ENCODE measurements around the gene SCARB2.

SCARB2 gene

GRCh38 chr4:76155979-76156378, 57.6 kb downstream of the SCARB2 start:
- DNase-seq (ENCODE audit: low read depth in 2 of 2, low spot score in 1 of 2) = no peak

GRCh38 chr4:76153356-76153755, 60.3 kb downstream of the SCARB2 start:
- DNase-seq (ENCODE audit: low read depth in 2 of 2, low spot score in 1 of 2) = no peak

DNA sequence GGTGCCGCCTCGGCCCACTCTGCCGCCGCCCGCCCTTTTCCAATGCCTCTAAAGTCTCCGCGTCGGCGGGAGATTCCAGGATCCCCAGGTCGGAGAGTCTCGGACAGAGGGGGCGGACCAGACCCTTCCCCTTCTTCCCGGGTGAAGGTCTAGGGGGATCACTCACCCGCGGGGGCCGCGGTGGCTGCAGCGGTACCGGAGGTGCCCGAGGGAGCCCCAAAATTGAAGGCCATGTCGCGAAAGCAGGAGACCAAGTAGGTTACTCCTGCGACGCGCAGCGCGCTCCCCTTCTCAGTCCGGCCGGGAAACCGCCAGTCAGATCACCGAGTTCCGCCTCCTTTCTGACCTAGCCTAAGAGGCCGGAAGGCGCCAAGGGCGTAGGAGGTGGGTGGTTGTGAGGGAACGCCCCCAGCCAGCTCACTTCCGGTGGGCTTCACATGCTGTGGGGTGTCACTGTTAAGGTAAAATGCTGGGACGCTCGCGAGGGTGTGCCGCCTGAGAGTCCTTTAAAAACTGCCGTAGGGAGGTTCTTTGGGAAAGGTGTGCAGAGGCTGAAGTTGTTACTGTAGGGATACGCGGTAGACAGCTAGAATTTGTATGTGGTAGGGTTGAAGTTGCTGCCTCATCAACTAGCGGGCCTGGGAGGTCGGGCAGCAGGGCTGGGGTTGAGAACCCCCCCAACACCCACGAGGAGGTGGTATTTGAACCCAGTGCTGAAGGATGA, 65.3 kb downstream of the SCARB2 start, which contains the start of gene NUP54:
Gene NUP54 (minus strand): TSS at position 256 of the 724 bp plus-strand sequence. CDS start 23 bp downstream, at position 233.
- peak; percentile 91 to 93 for DNase-seq (ENCODE audit: low read depth in 2 of 2, low spot score in 1 of 2)

GRCh38 chr4:76147454-76148141, 66.0 kb downstream of the SCARB2 start:
- DNase-seq (ENCODE audit: low read depth in 2 of 2, low spot score in 1 of 2) = peak in 1 of 2 donors; percentile 0

DNA sequence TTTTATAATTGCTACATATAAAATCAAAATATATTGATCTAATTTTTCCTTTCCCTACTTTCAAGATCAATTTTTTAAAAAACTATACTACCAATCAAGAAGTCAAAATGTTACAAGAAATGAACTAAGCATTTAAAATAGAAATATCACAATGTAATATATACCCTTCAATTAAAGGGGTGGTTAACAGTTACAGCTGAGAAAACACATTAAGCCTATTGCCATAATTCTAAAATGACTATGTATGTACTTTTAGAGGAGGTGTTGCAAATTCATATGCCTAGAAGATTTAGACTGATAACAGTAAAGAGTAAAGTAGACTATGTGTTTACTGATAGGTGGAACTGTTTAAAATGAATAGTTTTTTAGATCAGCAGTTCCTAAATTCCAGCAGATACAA, 69.1 kb downstream of the SCARB2 start:
- no peak for DNase-seq (ENCODE audit: low read depth in 2 of 2, low spot score in 1 of 2)

DNA sequence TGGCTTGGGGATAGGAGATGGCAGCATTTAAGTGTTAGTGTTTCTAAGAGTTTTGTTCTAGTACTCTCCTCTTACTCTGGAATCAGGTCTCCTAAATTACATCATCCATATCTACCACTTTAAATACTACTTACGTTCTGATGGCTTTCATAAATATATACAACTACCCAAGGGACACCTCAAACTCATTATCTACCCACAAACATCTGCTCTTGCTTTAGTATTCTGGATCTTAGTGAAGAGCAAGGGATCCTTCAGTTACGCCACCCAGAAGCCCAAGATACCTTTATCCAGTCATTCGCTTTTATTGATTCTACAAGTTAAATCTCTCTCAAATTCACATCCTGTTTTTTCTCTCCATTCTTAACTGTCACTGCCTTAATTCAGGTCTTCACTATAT, 72.4 kb downstream of the SCARB2 start:
- DNase-seq (ENCODE audit: low read depth in 2 of 2, low spot score in 1 of 2) = no peak

- DNase-seq (ENCODE audit: low read depth in 2 of 2, low spot score in 1 of 2) = no peak
Observed at GRCh38 chr4:76127754-76128153, 85.9 kb downstream of the SCARB2 start.

DNA sequence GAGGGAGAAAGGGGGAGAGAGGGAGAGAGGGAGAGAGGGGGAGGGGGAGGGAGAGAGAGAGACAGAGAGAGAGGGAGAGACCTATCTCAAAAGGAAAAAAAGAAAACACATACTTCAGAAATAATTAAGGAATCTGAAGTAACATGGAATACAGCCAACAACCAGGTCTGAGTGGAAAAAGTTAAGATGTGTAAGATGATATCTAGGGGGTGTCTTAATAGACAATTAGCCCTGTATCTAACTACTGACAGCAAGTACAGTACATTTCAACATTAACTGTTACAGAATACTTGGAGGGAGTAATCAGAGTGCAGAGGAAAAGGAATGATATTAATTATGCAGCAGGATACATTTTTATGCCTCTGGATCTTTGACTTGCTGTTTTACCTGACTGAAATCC, 87.8 kb downstream of the SCARB2 start:
- DNase-seq (ENCODE audit: low read depth in 2 of 2, low spot score in 1 of 2) = no peak

DNA sequence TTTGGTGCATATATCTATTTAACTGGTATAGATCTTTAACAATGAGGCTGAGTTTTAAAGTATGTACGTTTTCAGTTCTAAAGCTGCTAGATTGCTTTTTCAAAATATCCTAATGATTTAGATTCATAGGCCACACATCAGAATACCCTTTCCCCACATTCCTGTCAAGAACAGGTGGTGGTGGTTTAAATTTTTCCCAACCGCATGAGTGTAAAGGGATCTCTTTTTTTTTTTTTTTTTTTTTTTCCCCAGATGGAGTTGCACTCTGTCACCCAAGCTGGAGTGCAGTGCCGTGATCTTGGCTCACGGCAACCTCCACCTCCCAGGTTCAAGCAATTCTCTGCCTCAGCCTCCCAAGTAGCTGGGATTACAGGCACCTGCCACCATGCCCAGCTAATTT, 93.4 kb downstream of the SCARB2 start:
- DNase-seq (ENCODE audit: low read depth in 2 of 2, low spot score in 1 of 2) = no peak

- no peak for DNase-seq (ENCODE audit: low read depth in 2 of 2, low spot score in 1 of 2)
Observed at GRCh38 chr4:76117536-76117935, 96.1 kb downstream of the SCARB2 start.

DNA sequence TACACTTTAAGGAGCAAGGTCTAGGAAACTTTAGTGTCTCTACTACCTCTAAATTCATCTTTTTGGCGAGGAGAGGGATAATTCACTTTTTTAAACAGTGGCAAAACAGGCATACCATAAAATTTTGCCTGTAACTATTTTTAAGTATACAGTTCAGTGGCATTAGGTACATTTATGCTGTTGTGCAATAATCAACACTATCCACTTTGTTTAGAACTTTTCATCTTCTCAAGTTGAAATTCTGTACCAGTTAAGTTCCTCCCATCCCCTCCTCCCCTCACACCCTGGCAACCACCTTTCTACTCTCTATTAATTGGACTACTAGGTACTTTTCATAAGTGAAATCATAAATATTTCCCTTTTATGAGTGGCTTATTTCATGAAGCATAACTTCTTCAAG, 96.8 kb downstream of the SCARB2 start:
- DNase-seq (ENCODE audit: low read depth in 2 of 2, low spot score in 1 of 2) = no peak

All from stimulated activated CD8-positive, alpha-beta memory T cell treated with anti-CD3 and anti-CD28 coated beads, Interleukin-4, amount 100 ng/mL, for 4 hours (primary cell).